GM19351 (cell line): ENCODE measurements around the gene HECW1.
"Not testable (repeated sequence)": the region's sequence is repeated elsewhere in the genome, so short reads cannot be mapped to it uniquely, and the experiment has no call there.

Experiments used
- ATAC-seq: cut with Tn5 transposase; IDR thresholded peaks from one replicate; pipeline ENCODE4 v1.9.1; 2021; ENCODE audit warnings: mild to moderate bottlenecking, moderate library complexity; ENCODE audit not compliant: unreplicated experiment

The HECW1 gene

GRCh38 chr7:43111630-43112458, 603 bp upstream of the HECW1 start:
- no peak for ATAC-seq

GRCh38 chr7:43112941-43113621, 634 bp downstream of the HECW1 start:
- no peak for ATAC-seq

GRCh38 chr7:43113622-43114457, 1.4 kb downstream of the HECW1 start:
- ATAC-seq: no peak

- no peak for ATAC-seq
Measured at GRCh38 chr7:43114458-43114780, 2.0 kb downstream of the HECW1 start.

GRCh38 chr7:43116451-43116850, 4.0 kb downstream of the HECW1 start:
- no peak for ATAC-seq

GRCh38 chr7:43117095-43117494, 4.6 kb downstream of the HECW1 start:
- ATAC-seq: no peak

- ATAC-seq: no peak
Measured at GRCh38 chr7:43117861-43118260, 5.4 kb downstream of the HECW1 start.

GRCh38 chr7:43118313-43118712, 5.9 kb downstream of the HECW1 start:
- ATAC-seq: no peak

- no peak for ATAC-seq
Measured at GRCh38 chr7:43119371-43120075, 7.1 kb downstream of the HECW1 start.

GRCh38 chr7:43121973-43122372, 9.5 kb downstream of the HECW1 start:
- ATAC-seq: no peak

GRCh38 chr7:43123457-43123856, 11.0 kb downstream of the HECW1 start:
- no peak for ATAC-seq

GRCh38 chr7:43124388-43124787, 11.9 kb downstream of the HECW1 start:
- no peak for ATAC-seq

- no peak for ATAC-seq
Measured at GRCh38 chr7:43130347-43130746, 17.9 kb downstream of the HECW1 start.

- no peak for ATAC-seq
Measured at GRCh38 chr7:43135129-43135528, 22.7 kb downstream of the HECW1 start.

- no peak for ATAC-seq
Measured at GRCh38 chr7:43136064-43136463, 23.6 kb downstream of the HECW1 start.

GRCh38 chr7:43137121-43137744, 24.8 kb downstream of the HECW1 start:
- ATAC-seq: not testable (repeated sequence)

GRCh38 chr7:43137811-43138210, 25.4 kb downstream of the HECW1 start:
- no peak for ATAC-seq

- ATAC-seq: no peak
Measured at GRCh38 chr7:43138710-43139109, 26.3 kb downstream of the HECW1 start.

GRCh38 chr7:43139137-43139536, 26.7 kb downstream of the HECW1 start:
- no peak for ATAC-seq

GRCh38 chr7:43140186-43140585, 27.7 kb downstream of the HECW1 start:
- ATAC-seq: no peak

GRCh38 chr7:43141091-43141490, 28.6 kb downstream of the HECW1 start:
- no peak for ATAC-seq
